ENCODE measurements around the gene MICALL2.

The MICALL2 gene

GRCh38 chr7:1388021-1388702, 71.1 kb downstream of the MICALL2 start:
- DNase-seq, result no peak

- DNase-seq, result no peak
Observed at GRCh38 chr7:1387261-1387660, 72.0 kb downstream of the MICALL2 start.

GRCh38 chr7:1386623-1387220, 72.5 kb downstream of the MICALL2 start:
- no peak for DNase-seq

GRCh38 chr7:1385809-1386622, 73.3 kb downstream of the MICALL2 start:
- DNase-seq, result no peak

GRCh38 chr7:1385086-1385808, 74.0 kb downstream of the MICALL2 start:
- DNase-seq, result no peak
